Mesenchymal stem cell (in vitro differentiated cells and primary cell): Measurements from ENCODE around the gene NOCT.
"Not testable (repeated sequence)": the region's sequence is repeated elsewhere in the genome, so short reads cannot be mapped to it uniquely, and the experiment has no call there.

ENCODE experiments used
- DNase-seq: peaks from one replicate; pipeline ENCODE4 v3.0.0-alpha.2; 2013
- H2AFZ ChIP-seq: one replicate; pipeline ENCODE4 v1.6.1; 2013; ENCODE audit warnings: low read depth, mild to moderate bottlenecking, control low read depth, inconsistent platforms, low read length, moderate library complexity
- H2AK5ac ChIP-seq: 2 replicates; pipeline ENCODE4 v1.6.1; 2013; ENCODE audit warnings: low read length, moderate library complexity, mild to moderate bottlenecking, inconsistent platforms; ENCODE audit not compliant: severe bottlenecking
- H2BK120ac ChIP-seq: one replicate; pipeline ENCODE4 v1.6.1; 2013; ENCODE audit warnings: low read depth, mild to moderate bottlenecking, inconsistent platforms, low read length, moderate library complexity
- H2BK12ac ChIP-seq, 2 experiments: one replicate each; pipeline ENCODE4 v1.6.1; 2013; ENCODE audit warnings: inconsistent platforms in 2 of 2, low read length in 2 of 2, mild to moderate bottlenecking in 2 of 2, moderate library complexity in 2 of 2, control low read depth in 1 of 2
- H2BK15ac ChIP-seq: one replicate; pipeline ENCODE4 v1.6.1; 2013; ENCODE audit warnings: mild to moderate bottlenecking, low read depth, inconsistent platforms; ENCODE audit not compliant: poor library complexity, severe bottlenecking
- H2BK5ac ChIP-seq: 2 replicates; pipeline ENCODE4 v1.6.1; 2013; ENCODE audit warnings: low read depth, mild to moderate bottlenecking, low read length, control low read depth, inconsistent platforms; ENCODE audit not compliant: poor library complexity, severe bottlenecking
- H3K14ac ChIP-seq, 2 experiments: one replicate each; pipeline ENCODE4 v1.6.1; 2013; ENCODE audit warnings: inconsistent platforms in 2 of 2, low read length in 2 of 2, control low read depth in 1 of 2, mild to moderate bottlenecking in 1 of 2, moderate library complexity in 1 of 2
- H3K18ac ChIP-seq, 2 experiments: one replicate each; pipeline ENCODE4 v1.6.1; 2013; ENCODE audit warnings: inconsistent platforms in 2 of 2, low read length in 2 of 2, control low read depth in 1 of 2, low read depth in 1 of 2, mild to moderate bottlenecking in 1 of 2
- H3K23ac ChIP-seq, 2 experiments: one replicate each; pipeline ENCODE4 v1.6.1; 2013; ENCODE audit warnings: inconsistent platforms in 2 of 2, low read length in 2 of 2, mild to moderate bottlenecking in 2 of 2, moderate library complexity in 2 of 2, control low read depth in 1 of 2
- H3K27ac ChIP-seq: 2 replicates; pipeline ENCODE4 v1.5.1; 2013; ENCODE audit warnings: mild to moderate bottlenecking, moderate library complexity, low read length, control low read depth, inconsistent platforms; ENCODE audit not compliant: poor library complexity, severe bottlenecking
- H3K27me3 ChIP-seq, 2 experiments: 2 replicates each; pipeline versions ENCODE4 v1.6.1 to v1.7.0; 2013; ENCODE audit warnings: low read length in 2 of 2, mild to moderate bottlenecking in 2 of 2, moderate library complexity in 2 of 2, control low read depth in 1 of 2, inconsistent platforms in 1 of 2; ENCODE audit not compliant: control insufficient read depth in 1 of 2, insufficient read depth in 1 of 2
- H3K36me3 ChIP-seq, 2 experiments: 2 replicates each; pipeline versions ENCODE4 v1.6.1 to v1.7.0; 2013; ENCODE audit warnings: low read length in 2 of 2, control low read depth in 1 of 2, inconsistent platforms in 1 of 2, low read depth in 1 of 2, mild to moderate bottlenecking in 1 of 2; ENCODE audit not compliant: insufficient read depth in 2 of 2, control insufficient read depth in 1 of 2
- H3K4ac ChIP-seq, 2 experiments: one replicate each; pipeline ENCODE4 v1.6.1; 2013; ENCODE audit warnings: inconsistent platforms in 2 of 2, low read length in 2 of 2, mild to moderate bottlenecking in 2 of 2, moderate library complexity in 2 of 2, control low read depth in 1 of 2, low read depth in 1 of 2
- H3K4me1 ChIP-seq: 2 replicates; pipeline ENCODE4 v1.6.1; 2013; ENCODE audit warnings: low read depth, low read length, control low read depth; ENCODE audit not compliant: control insufficient read depth, insufficient read depth
- H3K4me2 ChIP-seq: 2 replicates; pipeline ENCODE4 v1.6.1; 2013; ENCODE audit warnings: low read length, mild to moderate bottlenecking, inconsistent platforms; ENCODE audit not compliant: poor library complexity, severe bottlenecking
- H3K4me3 ChIP-seq, 2 experiments: 2 replicates each; pipeline versions ENCODE4 v1.5.1 to v1.7.0; 2013; ENCODE audit warnings: low read length in 2 of 2, mild to moderate bottlenecking in 2 of 2, control low read depth in 1 of 2, low read depth in 1 of 2; ENCODE audit not compliant: insufficient read depth in 1 of 2
- H3K79me1 ChIP-seq: replicated peaks from 2 replicates; pipeline ENCODE4 v1.6.1; 2013; ENCODE audit warnings: mild to moderate bottlenecking, control low read depth, low read length, inconsistent platforms; ENCODE audit not compliant: poor library complexity, severe bottlenecking
- H3K9ac ChIP-seq: 2 replicates; pipeline ENCODE4 v1.7.0; 2013; ENCODE audit warnings: mild to moderate bottlenecking, low read length, moderate library complexity
- H3K9me3 ChIP-seq: 2 replicates; pipeline ENCODE4 v1.7.0; 2013; ENCODE audit warnings: mild to moderate bottlenecking, low read length; ENCODE audit not compliant: control insufficient read depth
- H4K8ac ChIP-seq: one replicate; pipeline ENCODE4 v1.6.1; 2013; ENCODE audit warnings: inconsistent platforms, mild to moderate bottlenecking, low read length, moderate library complexity
- H4K91ac ChIP-seq: one replicate; pipeline ENCODE4 v1.6.1; 2013; ENCODE audit warnings: mild to moderate bottlenecking, low read length, inconsistent platforms
- WGBS: methylation state at CpG from one replicate; pipeline ENCODE4 v1.1.7; 2013; ENCODE audit warnings: mixed read lengths; 5-methylcytosine and 5-hydroxymethylcytosine counted together

NOCT gene

DNA sequence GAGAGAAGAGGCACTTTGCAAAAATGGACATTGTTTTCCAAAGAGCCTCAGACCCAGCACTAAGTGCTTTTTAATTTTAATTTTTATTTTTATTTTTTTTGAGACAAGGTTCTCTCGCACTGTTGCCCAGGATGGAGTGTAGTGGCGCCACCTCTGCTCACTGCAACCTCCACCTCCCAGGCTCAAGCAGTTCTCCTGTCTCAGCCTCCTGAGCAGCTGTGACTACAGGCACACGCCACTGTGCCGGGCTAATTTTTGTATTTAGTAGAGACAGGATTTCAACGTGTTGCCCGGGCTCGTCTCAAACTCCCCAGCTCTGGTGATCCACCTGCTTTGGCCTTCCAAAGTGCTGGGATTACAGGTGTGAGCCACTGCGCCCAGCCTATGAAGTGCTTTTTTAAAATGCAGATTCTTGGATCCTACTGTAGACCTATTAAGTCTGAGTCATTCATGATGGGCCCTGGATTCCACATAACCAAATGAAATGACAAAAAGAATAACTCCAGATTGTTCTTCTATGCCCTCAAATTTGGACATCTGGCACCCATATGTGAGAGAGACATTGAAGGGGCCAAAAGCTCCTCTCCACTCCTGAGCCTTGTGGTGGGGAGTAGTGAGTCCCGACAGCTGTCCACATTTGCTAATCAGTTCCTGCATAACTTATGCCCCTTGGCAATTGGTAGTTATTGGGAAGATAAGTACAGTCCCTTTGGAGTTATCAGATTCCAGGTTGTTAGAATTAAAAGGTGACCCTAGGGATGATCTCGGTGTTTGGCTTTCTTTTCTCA lies 3.6 kb downstream of the NOCT start:
- Histone ChIP-seq H4K91ac (no peak overlapping the region), H2BK5ac (no peak overlapping the region), H3K36me3 (no peaks in the 10 kb centered on the region), H3K4ac (peak overlapping the region in 1 of 2 experiments; percentile 41), H2BK15ac (no peak overlapping the region), H4K8ac (peak overlapping the region; percentile 19), H3K9me3 (no peaks in the 10 kb centered on the region), H3K4me1 (peaks cover 18% of the 10 kb centered on the region), H3K27me3 (no peaks in the 10 kb centered on the region), H3K18ac (no peak overlapping the region), H3K79me1 (no peaks in the 10 kb centered on the region), H3K4me3 (no peak overlapping the region), H3K23ac (no peak overlapping the region), H2BK12ac (no peak overlapping the region), H2AK5ac (no peak overlapping the region), H3K14ac (no peak overlapping the region), H2BK120ac (no peak overlapping the region), H2AFZ (no peak overlapping the region), H3K27ac (peak overlapping the region; percentile 0), H3K9ac (no peak overlapping the region), H3K4me2 (peak overlapping the region; percentile 35)
- DNase-seq, result no peak
- WGBS, result 80% methylated on average over 10 of the region's 10 CpGs

DNA sequence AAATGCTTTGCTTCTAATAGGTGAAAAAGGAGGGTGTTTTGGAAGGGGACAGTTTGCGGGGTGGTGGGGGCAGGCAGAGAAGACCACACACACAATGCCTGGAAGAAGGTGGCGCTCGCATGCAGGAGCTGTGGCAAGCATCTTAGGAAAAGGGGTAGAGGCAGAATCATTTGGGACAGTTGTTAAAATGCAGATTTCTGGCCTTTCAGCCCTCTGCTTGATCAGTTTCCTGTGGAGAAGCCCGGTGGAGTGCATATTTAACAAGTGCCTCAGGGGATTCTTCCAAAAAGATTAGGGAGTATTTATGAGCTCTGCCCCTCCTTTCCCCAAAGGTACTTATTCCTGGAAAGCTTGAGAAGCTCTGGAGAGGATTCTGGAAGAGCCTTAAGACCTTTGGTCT lies 4.8 kb downstream of the NOCT start:
- 69% methylated on average over 4 of the region's 4 CpGs for WGBS
- H2BK12ac ChIP-seq, result no peak overlapping the region
- H2BK15ac ChIP-seq, result peak overlapping the region; percentile 69
- H3K27me3 ChIP-seq, result no peaks in the 10 kb centered on the region
- no peak overlapping the region for H3K23ac ChIP-seq
- H3K4me3 ChIP-seq, result no peak overlapping the region
- H3K4me2 ChIP-seq, result peak overlapping the region; percentile 63
- peak overlapping the region; percentile 10 for H3K27ac ChIP-seq
- no peak overlapping the region for H3K18ac ChIP-seq
- H2BK120ac ChIP-seq, result no peak overlapping the region
- no peak overlapping the region for H2AFZ ChIP-seq
- H4K91ac ChIP-seq, result no peak overlapping the region
- no peak overlapping the region for H2BK5ac ChIP-seq
- peaks cover 0 to 4% of the 10 kb centered on the region in 2 experiments for H3K36me3 ChIP-seq
- DNase-seq, result no peak
- no peak overlapping the region for H3K4ac ChIP-seq
- H3K4me1 ChIP-seq, result peaks cover 19% of the 10 kb centered on the region
- H2AK5ac ChIP-seq, result peak overlapping the region; percentile 59
- H3K79me1 ChIP-seq, result no peaks in the 10 kb centered on the region
- H3K9me3 ChIP-seq, result no peaks in the 10 kb centered on the region
- no peak overlapping the region for H3K14ac ChIP-seq
- H4K8ac ChIP-seq, result no peak overlapping the region
- H3K9ac ChIP-seq, result no peak overlapping the region

DNA sequence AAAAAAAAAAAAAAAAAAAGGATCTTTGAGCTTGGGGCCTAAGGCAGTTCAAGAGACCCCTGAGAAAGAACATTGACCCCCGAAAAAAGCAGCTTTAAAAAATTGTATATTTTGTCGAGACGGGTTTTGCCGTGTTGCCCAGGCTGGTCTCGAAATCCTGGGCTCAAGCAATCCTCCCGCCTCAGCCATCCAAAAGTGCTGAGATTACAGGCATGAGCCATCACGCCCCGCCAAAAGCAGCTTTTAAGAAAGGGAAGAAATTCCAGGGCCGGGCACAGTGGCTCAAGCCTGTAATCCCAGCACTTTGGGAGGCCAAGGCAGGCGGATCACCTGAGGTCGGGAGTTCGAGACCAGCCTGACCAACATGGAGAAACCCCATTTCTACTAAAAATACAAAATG lies 5.5 kb downstream of the NOCT start:
- H3K18ac ChIP-seq, H2BK120ac ChIP-seq, H2AFZ ChIP-seq, DNase-seq, H3K79me1 ChIP-seq, H3K23ac ChIP-seq, H3K27me3 ChIP-seq, H2BK15ac ChIP-seq, H3K14ac ChIP-seq, H2BK5ac ChIP-seq, H3K9ac ChIP-seq, H3K27ac ChIP-seq, H3K4me2 ChIP-seq, H3K4ac ChIP-seq, H3K4me3 ChIP-seq, H4K8ac ChIP-seq, H2AK5ac ChIP-seq, H2BK12ac ChIP-seq, H3K36me3 ChIP-seq, H4K91ac ChIP-seq, H3K9me3 ChIP-seq: not testable (repeated sequence)
- peaks cover 19% of the 10 kb centered on the region for H3K4me1 ChIP-seq
- WGBS, result 94% methylated on average over 10 of the region's 12 CpGs

- no peak overlapping the region for H3K18ac ChIP-seq
- no peak overlapping the region for H3K9ac ChIP-seq
- no peaks in the 10 kb centered on the region for H3K9me3 ChIP-seq
- no peak overlapping the region for H3K27ac ChIP-seq
- 100% methylated on average over 4 of the region's 5 CpGs for WGBS
- no peak overlapping the region for H2BK12ac ChIP-seq
- peaks cover 15% of the 10 kb centered on the region for H3K4me1 ChIP-seq
- no peak for DNase-seq
- H4K91ac ChIP-seq, result no peak overlapping the region
- no peak overlapping the region for H2AFZ ChIP-seq
- H4K8ac ChIP-seq, result no peak overlapping the region
- no peak overlapping the region for H3K4me2 ChIP-seq
- H3K14ac ChIP-seq, result no peak overlapping the region
- H3K4me3 ChIP-seq, result no peak overlapping the region
- no peak overlapping the region for H2BK5ac ChIP-seq
- H3K27me3 ChIP-seq, result no peaks in the 10 kb centered on the region
- no peak overlapping the region for H2BK120ac ChIP-seq
- H3K79me1 ChIP-seq, result no peaks in the 10 kb centered on the region
- H3K4ac ChIP-seq, result no peak overlapping the region
- no peak overlapping the region for H2AK5ac ChIP-seq
- H2BK15ac ChIP-seq, result no peak overlapping the region
- H3K36me3 ChIP-seq, result peaks cover 0 to 4% of the 10 kb centered on the region in 2 experiments
- no peak overlapping the region for H3K23ac ChIP-seq
Observed at GRCh38 chr4:139022835-139023234, 7.3 kb downstream of the NOCT start.
